Measurements from ENCODE around the gene TRAK2. TPM values are rescaled to one million over a fixed set of nuclear protein-coding genes. Genes with fewer than 3 reads are reported as not detected.
A peak's percentile ranks its signal among the peaks of the same experiment; 100 is the strongest.

TRAK2 gene
- total RNA-seq, 1 donor from 2014 or later, result 11.2 TPM

GRCh38 chr2:201466050-201466675, 14.9 kb upstream of the TRAK2 start:
- DNase-seq (ENCODE audit: low read depth), result no peak
- H3K4me3 ChIP-seq (ENCODE audit: low read depth, low read length), result no peak overlapping the region
- no peak for TF ChIP-seq CTCF (conservative IDR thresholded peaks at IDR 0.05; ENCODE audit: low read depth, low read length)

- DNase-seq (ENCODE audit: low read depth), result no peak
These were observed 14.3 kb upstream of the TRAK2 start for GRCh38 chr2:201465524-201465971.

GRCh38 chr2:201464547-201464946, 13.3 kb upstream of the TRAK2 start:
- no peak overlapping the region for H3K4me3 ChIP-seq (ENCODE audit: low read depth, low read length)
- DNase-seq (ENCODE audit: low read depth), result no peak
- no peak for TF ChIP-seq CTCF (conservative IDR thresholded peaks at IDR 0.05; ENCODE audit: low read depth, low read length)

More at GRCh38 chr2:201465524-201465971, 14.3 kb upstream of the TRAK2 start:
- no peak for TF ChIP-seq CTCF (conservative IDR thresholded peaks at IDR 0.05; ENCODE audit: low read depth, low read length)
- H3K4me3 ChIP-seq (ENCODE audit: low read depth, low read length), result no peak overlapping the region

GRCh38 chr2:201460532-201460931, 9.3 kb upstream of the TRAK2 start:
- no peak for DNase-seq (ENCODE audit: low read depth)
- no peak overlapping the region for H3K4me3 ChIP-seq (ENCODE audit: low read depth, low read length)

GRCh38 chr2:201458381-201458780, 7.1 kb upstream of the TRAK2 start:
- DNase-seq (ENCODE audit: low read depth), result no peak
- no peak for TF ChIP-seq CTCF (conservative IDR thresholded peaks at IDR 0.05; ENCODE audit: low read depth, low read length)
- H3K4me3 ChIP-seq (ENCODE audit: low read depth, low read length), result no peak overlapping the region

More at GRCh38 chr2:201460532-201460931, 9.3 kb upstream of the TRAK2 start:
- TF ChIP-seq CTCF (conservative IDR thresholded peaks at IDR 0.05; ENCODE audit: low read depth, low read length), result no peak

- no peak for TF ChIP-seq CTCF (conservative IDR thresholded peaks at IDR 0.05; ENCODE audit: low read depth, low read length)
- DNase-seq (ENCODE audit: low read depth), result no peak
- peak overlapping the region; percentile 92 for H3K4me3 ChIP-seq (ENCODE audit: low read depth, low read length)
These were observed 1.8 kb upstream of the TRAK2 start for GRCh38 chr2:201452922-201453643.

Data from epithelial cell of proximal tubule (primary cell).